ENCODE data around the gene PPP2R2B.

The PPP2R2B gene

GRCh38 chr5:146533260-146533857 is 345.2 kb downstream of the PPP2R2B start:
- peak; percentile 52 to 88 for DNase-seq

Measured in NCI-H446 (cell line).